T-helper 22 cell (primary cell): Measurements from ENCODE around the gene EPS8L3.
"Not testable (repeated sequence)": the region's sequence is repeated elsewhere in the genome, so short reads cannot be mapped to it uniquely, and the experiment has no call there.

Experiments
- DNase-seq: peaks from one replicate; pipeline ENCODE4 v3.0.0-alpha.2; 2020; ENCODE audit warnings: low read depth

Gene EPS8L3

DNA sequence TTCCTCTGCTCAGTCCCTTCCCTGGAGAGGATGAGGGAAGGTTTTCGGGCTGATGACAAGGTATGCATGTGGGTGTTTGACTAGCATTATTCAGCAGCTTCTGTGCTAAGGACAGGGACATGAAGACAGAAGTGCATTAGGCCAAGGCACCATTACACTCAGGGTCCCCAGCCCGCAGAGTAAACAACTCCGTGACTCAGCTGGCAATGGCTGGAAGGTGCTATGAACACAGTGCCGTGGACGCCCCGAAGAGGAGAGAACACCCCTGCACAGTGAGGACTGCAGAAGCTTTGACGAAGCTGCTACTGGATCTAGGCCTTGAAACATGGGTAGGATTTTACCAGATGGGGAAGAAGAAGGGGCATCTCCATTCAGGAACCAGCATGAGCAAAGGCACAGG, 13.7 kb upstream of the EPS8L3 start:
- no peak for DNase-seq

DNA sequence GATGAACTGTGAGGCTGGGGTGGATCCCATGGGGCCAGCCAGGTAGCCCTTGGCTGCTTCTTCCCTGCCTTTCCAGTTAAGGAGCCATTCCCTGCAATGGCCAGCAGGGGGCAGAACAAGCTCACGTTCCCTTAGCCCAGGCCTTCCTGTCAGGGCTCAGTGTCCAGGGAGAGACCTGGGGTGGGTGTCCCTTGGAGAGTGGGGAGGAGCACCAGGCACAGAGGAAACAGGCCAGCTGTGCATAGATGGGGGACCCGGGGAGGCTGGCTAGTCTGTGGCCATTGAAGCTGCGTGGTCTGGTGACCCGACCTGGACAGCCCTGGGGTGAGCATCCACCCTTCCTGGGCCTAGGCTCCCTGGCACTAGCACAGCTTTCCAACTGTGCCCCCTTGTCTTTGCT, 13.2 kb upstream of the EPS8L3 start:
- DNase-seq, result peak; percentile 49

DNA sequence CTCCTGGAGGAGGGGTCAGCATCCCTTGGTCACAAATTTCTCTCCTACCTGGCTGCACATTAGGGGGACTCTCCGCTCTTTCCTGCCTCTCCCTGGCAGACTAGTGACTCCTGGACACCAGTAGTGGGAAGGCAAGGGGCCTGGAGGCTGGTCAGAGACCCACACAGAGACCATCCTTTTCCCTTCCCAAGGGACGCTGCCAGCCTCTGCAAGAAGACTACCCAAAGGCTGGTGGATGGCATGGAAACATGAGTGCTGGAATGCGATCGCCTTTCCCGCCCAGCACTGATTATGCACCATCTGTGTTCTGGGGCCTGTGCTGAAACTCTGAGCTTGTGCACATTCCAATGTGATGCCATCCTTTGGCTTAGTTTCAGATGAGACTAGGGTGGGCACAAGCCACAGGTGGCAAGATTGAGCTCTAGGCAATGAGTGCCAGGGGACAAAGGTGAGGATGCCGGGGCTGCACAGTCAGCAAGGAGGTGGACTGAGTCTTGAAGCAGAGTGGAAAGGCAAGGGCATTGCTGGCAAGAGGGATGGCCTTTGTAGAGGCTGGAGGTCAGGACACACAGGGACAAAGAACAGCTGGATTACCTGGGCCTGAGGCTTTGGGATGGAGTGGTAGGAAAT, 12.6 kb upstream of the EPS8L3 start:
- DNase-seq, result no peak

DNA sequence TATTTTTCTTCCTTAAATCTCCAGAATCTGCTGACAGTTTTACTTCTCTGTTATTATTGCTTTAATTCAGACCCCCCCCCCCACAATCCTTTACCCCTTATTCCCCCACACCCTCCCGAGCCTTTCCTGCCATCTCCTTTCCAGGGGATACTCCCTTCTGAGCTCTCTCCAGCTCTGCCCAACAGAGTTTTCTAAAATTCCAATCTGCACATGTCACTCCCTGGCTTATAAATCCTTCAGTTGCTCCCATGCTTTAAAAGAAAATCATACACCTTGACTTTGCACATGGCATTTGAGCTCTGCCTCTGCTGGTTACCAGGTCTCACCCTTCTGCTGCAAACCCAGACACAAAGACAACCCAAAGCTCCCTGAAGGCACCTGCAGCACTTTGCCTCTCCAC, 11.7 kb upstream of the EPS8L3 start:
- no peak for DNase-seq

DNA sequence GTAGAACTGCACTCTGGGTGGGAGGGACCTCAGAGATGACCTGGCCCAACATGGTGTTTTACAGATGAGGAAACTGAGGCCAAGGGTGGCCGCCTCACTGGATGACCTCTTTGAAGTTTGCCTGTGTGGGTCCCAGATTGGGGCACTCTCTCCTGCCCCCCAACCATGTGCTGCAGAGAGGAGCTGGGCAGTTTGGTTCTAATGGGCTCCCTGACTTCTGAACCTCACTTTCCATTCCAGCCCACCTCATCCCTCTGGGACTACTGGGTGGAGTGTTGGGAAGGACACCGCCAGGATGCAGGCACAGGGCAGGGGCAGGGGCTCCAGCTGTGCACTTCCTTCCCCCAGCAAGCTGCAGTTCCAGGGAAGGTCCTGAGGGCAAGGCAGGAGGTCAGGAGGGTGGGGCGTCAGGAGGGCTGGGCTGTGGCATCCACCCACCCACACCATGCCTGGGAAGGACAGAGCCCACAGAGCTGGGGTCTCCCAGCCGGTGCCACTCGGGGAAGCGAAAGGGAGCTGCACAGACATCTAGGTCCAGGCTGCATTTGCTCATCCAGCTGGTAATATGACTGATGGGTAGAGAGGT, 10.3 kb upstream of the EPS8L3 start:
- no peak for DNase-seq

DNA sequence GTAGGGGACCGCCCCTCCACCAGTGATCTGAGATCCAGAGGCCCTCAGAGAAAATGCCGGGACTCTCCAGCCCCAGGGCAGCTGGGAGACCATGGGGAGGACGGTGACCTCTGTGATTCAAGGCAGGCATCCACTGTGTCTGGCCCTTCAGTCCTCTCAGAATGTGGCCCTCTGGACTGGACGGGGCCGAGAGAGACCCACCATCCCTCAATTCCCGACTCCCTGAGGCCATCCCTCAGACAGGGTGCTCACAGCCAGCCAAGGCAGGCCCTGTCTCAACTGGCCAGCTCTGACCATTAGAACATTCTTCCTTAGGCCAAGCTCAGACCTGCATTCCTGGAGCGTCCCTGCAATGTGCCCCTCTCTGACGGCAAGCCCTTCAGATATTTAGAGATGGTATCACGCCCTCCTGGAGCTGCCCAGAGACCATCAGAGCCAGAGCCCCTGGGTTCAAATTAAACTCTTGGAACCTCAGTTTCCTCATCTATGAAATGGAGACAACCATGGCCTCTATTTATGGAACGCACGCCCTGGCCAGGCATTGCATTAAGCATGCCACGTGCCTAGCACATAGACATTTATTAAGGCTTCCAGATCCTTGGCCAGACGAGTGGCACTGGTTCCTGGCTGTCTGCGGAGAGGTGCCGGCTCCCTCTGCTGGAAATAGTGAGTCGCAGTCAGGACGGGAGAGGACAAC, 9.6 kb upstream of the EPS8L3 start:
- peak; percentile 36 for DNase-seq

DNA sequence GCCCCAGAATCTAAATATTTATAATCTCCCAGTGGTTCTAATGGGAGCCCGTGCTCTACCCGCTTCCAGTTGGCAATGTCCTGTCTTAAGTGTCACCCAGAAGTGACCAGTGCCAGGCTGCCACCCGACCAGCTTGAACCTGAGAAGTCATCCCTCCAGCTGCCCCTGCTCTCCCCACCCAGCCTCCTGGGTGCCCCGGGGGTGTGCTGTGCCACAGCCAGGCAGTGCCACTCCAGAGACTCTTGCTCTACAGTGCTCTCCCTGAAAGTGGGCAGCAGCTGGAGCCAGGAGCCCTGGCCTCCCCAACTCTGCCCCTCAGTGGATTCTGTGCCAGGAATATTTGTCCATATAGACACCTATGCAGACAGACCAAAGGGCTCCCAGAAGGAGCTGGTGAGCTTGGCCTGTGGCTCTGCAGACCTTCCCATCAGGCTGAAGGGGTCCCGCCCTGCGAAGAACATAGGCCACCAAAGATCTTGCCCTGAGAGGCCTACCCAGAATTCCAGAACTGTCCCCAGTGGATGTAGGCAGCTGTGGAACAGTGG, 9.0 kb upstream of the EPS8L3 start:
- no peak for DNase-seq

DNA sequence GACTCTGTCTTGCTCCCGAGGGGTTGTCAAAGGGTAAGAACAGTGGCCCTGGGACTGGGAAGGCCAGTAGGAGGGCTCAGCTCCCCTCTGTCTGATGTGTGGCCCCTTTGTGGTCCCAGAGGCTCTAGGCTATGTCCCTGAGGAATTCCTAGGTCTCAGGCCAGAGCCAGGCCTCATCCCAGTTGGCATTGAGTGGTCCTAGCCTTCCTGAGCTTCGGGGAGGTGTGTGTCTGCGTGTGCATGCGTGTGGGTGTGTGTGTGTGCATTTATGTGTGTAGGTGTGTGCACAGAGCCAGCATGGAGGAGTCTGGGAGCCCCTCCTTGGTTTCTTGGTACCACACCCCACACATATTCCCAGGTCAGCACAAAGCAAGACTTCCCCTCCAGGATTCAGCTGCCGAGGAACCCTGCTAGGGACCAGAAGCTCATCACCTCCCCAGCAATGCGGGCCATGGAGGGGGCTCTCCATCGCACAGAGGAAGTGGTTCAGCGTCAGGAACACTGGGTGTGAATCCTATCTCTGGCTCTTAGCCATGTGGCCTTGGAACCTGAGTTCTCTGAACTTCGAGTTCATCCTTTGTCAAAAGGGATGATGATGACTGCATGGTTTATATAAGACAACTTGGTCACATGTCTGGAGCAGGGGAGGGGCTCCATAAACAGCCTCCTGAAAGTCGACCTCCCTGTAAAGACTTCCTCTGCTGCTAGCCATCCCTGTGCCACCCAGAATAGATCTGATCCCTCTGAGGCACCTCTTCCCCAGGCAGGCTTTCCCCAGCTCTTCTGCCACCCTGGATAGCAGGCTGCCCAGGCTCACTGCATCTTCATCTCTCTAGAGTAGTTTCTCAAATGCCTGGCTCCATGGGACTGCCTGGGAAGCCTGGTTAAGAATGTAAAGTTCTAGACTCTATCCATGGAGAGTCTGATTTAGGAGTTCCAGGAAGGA, 8.3 kb upstream of the EPS8L3 start:
- no peak for DNase-seq

DNA sequence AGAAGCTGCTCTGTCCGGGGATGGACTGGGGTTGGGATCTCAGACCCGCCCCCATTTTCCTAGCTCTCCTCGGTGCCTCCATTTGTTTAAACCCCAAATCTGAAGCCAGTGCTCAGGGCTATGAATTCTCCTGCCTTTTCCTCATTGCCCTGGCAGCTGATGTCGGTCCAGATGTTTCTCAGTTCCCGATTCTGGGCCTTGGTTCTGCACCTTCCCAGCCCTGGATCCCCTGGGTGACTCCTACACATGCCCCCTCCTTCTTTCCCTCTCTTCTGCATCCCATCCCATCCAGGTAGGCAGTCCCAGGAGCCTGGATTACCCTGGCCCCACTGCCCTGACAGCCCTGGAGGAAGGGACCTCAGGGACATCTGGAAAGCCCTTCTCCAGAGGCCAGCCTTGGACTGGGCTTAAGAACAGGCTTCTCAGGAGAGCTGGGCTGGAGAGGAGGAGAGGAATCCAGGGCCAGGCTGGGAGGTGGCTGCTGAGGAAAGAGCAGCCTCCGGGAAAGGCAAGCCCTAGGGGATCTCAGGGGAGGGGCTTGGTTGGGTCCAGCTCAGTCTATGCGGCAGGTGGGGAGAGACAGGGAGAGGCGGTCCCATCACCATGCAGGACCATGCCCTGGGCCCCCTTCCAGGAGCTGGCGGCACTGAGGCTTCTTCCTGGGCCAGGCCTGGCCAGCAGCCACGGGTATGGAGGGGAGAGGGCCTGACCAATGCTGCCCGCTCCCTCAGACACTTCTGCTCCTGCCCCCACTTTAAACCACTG, 6.8 kb upstream of the EPS8L3 start:
- DNase-seq, result no peak

DNA sequence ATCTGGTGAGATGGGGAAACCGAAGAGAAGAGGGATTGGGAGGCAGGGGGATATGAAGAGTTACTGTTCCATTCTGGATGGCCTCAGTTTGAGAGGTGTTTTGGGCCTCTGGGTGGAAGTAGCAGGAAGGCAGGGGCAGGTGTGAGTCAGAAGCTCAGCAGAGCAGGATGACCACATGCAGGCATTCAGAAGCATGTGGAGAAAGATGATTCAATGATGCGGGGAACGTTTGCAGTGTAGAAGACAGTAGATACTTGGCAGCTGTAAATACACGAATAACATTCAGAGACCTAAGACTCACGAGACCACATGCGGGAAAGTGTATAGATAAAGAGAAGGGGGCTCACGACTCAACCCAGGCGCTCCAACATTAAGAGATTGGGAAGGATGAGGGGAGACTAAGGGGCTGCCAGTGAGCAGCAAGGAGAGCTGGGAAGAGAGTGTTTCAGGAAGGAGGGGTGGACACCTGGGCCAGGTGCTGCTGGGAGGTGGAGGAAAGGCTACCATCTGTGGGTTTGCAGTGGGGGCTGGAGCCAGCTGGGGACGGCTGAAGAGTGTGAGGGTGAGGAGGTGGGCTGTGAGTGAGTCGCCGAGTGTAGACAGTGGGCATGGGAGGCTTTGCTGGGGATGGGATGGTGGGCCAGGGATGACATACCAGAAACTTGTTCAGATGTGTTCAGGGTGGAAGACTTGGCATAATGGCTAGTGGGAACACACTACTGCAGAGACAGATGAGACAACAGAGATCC, 5.8 kb upstream of the EPS8L3 start:
- DNase-seq, result no peak

DNA sequence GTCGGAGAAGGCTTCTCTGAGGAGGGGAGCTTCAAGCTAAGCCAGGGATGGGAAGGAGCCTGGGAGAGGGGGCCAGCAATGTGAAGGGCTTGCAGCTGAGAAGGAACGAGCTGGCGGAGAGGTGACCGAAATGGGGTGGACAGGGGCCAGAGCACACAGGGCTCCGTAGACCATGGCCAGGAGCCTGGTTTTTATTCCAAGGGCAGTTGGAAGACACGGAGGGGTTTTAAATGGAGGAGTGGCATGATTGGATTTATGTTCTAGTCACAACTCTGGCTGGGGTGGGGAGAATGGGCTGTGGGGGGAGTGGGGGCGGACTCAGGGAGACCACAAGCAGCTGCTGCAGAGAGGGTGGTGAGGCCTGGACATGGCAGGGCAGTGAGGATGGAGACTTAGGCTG, 5.1 kb upstream of the EPS8L3 start:
- DNase-seq, result no peak

DNA sequence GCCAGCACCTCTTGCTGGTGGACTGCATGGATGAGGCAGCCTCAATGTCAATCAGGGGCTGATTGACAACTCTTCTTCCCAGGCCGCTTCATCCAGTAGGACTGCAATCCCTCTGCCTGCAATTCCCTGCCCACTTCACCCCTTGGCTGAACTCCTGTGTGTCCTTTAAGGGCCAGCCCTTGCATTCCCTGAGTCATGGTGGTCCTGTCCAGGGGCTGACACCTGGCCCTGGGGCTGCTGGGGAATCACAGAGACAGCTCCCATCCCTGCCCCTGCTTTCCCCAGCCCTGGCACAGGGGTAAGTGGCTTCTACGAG, 4.6 kb upstream of the EPS8L3 start:
- DNase-seq, result no peak

DNA sequence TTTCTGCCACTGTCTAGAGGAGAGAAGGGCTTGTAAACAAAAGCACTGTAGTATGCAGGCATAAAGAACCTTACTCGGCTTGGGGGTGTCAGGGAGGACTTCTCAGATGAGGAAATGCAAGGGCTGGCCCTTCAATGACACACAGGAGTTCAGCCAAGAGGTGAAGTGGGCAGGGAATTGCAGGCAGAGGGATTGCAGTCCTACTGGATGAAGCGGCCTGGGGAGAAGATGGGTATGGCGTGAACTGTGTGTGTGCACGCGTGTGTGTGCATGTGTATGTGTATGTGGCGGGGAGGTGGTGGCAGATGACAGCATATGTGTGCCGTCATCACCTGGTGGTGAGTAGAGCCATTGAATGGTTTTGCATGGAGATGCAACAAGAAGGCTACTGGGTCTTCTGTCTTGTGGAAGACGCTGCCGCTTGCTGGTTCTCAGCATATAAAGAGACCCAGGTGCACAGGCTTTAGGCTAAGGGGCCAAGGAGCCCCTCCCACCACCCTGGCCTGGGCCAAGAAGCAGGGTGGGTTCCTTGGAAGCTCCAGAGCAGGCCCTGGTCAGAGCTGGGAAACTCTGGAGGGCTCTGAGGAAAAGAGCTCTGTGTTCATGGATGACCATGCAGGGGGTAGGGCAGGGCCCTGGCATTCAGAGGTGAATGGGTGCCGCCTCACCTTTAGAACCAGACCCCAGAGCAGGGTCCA, 4.1 kb upstream of the EPS8L3 start:
- DNase-seq, result no peak

DNA sequence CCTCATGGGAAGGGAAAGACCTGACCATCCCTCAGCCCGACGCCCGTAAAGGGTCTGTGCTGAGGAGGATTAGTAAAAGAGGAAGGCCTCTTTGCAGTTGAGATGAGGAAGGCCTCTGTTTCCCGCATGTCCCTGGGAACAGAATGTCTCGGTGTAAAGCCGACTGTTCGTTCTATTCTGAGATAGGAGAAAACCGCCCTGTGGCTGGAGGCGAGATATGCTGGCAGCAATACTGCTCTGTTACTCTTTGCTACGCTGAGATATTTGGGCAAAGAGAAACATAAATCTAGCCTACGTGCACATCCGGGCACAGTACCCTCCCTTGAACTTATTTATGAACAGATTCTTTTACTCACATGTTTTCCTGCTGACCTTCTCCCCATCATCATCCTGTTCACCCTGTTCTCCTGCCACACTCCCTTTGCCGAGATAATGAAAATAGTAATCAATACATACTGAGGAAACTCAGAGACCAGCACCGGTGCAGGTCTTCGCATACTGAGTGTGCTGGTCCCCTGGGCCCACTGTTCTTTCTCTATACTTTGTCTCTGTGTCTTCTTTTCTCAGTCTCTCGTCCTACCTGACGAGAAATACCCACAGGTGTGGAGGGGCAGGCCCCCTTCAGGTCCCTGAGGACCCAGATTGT, 3.4 kb upstream of the EPS8L3 start:
- not testable (repeated sequence) for DNase-seq

DNA sequence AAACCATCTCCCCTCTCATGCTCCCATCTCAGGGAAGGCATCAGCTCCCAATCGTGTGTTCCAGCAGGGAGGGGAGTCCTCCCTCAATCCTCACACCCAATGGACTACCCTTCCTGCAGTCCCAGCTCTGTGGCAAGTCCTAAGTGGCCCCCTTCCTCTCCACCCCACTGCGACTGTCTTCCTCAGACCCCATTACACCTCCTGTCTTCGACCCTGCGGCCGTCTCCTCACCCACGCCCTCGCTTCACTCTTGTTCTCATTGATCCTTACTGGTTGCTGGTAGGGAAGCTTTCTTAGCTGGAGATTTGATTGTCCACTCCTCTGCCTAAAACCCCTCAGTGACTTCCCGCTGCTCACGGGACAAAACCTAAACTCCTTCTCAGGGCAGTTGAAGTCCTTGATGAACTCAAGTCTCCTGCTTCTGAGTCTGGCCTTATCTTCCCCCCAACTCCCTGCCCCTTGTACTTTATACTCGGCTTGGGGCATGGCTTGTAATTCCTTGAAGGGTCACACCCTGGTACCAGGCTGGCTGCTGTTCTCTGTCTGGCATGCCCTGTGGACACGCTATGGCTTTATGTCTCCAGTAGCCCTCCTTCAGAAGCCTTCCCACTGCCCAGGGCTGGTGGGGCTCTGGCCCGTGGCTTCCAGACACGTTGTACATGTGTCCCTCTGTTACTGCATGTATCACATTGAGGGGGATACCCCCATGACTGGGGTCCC, 2.3 kb upstream of the EPS8L3 start:
- DNase-seq, result no peak

DNA sequence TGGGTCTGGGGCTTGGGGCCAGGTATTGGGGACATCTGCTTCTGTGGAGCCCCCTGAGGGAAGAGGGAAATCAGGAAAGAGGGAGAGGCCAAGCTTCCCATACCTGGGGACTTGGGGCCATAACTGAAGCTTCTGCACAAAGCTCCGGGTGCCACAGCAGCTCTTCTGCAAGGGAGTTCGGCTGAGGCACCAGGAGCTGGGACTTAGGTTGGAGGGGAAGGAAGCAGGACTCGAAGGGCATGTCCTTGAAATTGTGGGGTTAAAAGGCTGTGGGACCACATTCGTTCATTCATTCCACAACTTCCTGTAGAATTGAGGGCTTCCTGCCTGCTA, 1.7 kb upstream of the EPS8L3 start:
- DNase-seq, result no peak

DNA sequence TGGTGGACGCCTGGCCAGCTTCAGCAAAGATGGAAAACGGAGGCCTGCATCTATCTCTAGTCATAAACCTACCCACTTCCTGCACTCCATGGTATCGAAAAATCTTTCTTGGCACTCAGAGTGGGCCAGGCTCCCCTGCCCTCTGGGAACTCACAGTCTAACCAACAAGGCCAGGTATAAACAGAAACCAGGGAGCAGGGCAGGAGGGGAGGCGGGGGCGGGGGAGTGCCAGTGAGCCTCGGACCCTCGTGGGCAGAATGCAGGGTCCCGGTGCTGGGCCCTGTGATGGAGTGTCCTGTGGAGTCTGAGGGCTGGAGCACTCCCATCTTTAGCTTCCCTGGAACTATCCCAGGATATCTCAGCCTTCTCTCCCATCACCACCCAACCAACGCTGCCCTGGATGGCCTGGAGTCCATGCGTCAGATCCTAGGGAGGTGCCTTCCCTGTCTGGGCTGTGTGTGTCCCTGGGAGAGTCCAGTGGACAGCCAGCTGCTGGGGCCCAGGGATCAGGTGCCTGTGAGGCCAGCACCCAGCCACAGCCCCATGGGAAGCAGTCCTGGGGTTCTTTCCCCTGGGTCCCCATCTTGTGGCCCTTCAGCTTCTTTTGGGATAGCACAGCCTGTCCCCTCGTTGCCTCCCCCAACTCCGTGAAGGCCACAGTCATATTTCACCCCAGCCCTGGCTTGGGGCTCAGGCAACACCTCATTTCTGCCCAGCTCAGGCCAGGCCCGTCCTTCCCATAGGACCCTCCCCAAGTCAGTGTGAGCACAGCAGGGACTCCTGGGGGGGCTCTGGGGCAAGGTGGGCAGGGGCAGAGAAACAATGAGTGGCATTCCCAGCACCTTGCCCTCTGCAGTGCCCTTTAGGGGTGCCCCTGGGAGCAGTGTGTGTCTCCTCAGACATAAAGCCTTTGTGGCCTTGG, 1.1 kb upstream of the EPS8L3 start:
- DNase-seq, result no peak
